NCI-H2196 (cell line): Measurements from ENCODE around the gene LY6G5C.

Source experiments
- DNase-seq: peaks from one replicate; lab custom pipeline; 2025; ENCODE audit not compliant: unreplicated experiment; lab: John Stamatoyannopoulos, UW

LY6G5C gene, protein sequence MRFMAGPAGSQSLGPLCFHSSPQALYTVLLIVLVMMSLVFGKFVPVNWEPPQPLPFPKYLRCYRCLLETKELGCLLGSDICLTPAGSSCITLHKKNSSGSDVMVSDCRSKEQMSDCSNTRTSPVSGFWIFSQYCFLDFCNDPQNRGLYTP

DNA sequence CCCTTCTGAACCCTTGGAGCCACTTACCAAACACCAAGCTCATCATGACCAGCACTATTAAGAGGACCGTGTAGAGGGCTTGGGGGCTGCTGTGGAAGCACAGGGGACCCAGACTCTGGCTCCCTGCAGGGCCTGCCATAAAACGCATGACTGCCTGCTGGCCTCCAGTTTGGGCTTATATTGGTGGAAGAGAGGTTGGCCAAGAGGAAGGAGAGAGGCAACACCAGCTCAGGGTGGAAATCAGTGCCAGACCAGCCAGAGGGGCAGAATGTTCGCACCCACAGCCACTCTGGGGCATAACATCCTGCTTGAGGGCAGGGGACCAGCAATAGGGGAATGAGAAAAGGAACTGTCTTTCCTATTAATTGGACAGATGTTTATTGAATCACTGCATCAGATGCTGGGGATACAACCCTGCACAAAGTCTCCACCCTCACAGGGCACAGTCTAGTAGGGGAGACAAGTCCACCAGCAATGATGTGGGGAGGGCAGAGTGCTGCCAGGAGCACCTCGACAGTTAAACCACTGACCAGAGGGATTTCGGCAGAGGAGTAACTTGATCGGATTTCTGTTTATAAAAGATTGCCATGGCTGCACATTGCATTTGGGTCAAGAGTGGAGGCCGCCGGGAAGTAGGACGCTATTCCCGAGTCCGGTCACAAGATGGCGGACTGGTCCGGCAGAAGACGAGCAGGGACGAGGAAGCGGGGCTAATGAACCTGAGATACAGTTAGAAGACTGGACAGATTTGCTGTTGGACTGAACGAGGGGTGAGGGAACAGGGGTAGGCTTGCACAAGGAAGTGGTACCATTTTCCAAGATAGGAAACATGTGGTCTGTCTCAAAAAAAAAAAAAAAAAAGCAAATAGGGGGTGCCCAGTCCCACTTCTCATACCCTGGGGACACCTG is at the start of gene LY6G5C:
Gene LY6G5C, minus strand, starts transcription at position 842 of the 909 bp plus-strand sequence. Its CDS starts 694 bp downstream, at position 148.
- DNase-seq: peak; percentile 87

DNA sequence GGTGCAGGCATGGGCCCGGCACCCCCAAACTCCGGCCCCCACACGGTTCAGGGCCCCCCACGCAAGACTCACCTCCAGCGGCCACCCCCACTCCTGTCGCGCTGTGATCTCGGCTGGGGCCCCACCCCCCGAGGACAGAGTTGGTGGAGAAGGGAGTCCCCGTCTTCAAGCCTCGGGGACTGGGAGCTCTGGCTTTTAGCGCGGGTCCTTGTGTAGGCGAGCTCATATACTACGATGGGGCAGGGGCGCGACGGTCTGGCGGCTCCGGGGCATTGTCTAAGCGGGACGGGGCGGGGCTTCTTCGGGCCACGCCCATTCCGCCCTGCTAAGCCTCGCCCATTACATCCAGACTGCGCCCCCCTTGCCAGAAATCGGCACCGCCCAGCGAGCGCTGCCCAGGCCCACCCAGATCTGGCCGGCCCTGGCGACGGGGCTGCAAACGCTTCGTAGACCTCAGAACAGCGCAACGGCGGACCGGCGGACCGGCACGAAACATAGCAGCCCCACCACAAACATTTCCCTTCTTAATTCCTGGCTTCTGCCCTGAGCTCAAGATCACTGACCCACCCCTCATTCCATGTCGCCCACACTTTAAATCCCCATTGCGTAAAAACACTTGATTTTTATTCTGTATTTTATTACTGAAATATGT is 49.2 kb upstream of the LY6G5C start:
- peak; percentile 76 for DNase-seq

DNA sequence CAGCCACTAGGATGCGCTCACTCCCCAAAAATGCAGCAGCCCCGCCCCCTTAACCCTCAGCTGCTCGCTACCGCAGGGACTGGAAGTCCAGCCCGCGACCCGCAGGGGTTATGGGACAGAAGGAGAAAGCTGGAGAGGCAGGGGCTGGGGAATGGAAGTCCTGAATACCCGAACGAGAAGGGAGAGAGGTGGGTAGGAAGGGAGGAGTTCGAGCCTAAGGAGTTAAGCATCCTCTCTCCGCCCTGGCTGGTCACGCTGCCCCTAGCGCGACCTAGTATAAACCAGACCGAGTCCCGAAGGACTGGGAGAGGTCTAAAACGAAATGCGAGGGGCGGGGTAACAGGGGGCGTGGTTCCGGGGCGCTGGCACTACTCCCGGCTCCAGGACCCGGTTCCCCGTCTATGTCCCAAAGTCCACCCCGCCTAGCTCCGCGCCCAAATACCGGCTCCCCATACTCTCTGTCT is 48.7 kb upstream of the LY6G5C start:
- DNase-seq: peak; percentile 84

DNA sequence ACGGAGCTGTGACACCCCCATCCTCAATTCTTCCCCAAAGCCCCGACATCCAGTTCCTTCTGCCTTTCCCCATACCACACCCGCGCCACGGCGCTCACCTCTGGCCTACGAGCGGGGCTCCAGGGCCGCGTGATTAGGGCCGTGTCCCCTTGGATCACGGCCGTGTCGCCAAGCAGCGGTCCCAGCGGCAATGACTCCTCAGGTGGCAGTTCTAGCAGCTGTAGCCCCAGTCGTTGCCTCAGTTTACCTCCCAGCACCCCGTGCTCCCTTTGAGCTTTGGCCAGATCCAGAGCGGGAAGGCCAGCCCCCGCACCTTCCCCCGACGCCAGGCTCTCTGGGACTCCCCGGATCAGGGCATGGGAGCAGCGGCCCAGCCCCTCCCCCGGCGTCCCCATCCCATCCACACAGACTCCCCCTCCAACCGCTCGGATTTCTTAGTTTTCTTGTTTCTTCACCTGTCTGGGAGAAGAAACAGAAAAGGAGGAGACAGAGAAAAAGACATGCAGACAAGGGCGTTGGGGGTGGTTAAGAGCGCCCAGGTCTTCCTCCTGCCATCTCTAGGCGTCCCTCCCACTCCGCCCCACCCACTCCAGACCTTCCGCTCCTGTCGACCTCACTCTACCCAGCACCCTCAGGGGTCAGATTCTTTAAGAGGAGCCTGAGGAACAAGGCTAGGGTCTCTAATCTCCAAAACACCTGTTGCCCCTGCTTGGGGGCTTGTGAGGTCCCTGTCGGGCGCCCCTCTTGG is 48.1 kb upstream of the LY6G5C start, which contains the start of gene DDAH2:
Gene DDAH2, minus strand, starts transcription at position 533 of the 748 bp plus-strand sequence. Its CDS starts 138 bp downstream, at position 395.
- DNase-seq: no peak

DNA sequence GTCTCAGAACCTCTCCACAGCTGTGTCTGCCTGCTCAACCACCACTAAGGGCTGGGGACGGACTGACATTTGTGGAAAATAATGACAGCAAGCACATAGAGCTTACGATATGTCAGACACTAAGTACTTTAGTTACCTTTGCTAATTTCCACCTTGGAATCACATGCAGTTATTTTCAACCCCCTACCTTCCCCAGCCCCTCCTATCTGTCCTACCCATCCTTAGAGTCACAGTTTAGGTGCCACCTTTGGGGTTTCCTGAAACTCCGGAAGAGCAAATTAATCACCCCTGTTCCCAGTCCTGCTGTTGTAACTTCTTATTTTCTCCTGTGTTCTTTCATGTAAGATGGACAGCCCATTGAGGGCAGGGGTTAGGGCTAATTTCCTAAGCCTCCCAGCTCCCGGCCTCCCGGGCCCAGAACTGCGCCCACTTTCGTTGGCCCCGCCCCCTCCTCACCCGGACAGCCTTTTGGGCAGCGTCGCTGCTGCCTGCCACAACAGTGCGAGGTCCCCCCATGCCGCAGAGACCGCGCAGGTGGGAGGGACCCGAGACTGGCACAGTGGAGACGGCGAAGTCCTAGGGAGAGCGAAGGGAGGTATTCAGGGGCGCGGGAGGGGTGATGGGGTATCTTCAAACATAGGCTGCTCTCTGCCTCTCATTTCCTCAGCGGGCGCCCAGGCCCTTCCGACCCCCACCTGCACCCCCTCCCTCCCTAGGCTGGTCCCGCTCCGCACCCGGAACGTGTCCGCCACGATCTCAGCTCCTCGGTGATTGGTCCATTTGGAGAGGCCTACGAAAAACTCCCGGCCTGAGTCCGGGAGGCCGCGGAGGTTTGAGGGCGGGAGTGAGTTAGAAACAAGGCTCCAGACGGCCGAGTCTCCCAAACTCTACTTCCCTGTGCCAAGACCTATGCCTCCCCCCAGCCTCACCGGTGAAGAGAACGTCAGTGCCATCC is 47.1 kb upstream of the LY6G5C start:
- DNase-seq: no peak

DNA sequence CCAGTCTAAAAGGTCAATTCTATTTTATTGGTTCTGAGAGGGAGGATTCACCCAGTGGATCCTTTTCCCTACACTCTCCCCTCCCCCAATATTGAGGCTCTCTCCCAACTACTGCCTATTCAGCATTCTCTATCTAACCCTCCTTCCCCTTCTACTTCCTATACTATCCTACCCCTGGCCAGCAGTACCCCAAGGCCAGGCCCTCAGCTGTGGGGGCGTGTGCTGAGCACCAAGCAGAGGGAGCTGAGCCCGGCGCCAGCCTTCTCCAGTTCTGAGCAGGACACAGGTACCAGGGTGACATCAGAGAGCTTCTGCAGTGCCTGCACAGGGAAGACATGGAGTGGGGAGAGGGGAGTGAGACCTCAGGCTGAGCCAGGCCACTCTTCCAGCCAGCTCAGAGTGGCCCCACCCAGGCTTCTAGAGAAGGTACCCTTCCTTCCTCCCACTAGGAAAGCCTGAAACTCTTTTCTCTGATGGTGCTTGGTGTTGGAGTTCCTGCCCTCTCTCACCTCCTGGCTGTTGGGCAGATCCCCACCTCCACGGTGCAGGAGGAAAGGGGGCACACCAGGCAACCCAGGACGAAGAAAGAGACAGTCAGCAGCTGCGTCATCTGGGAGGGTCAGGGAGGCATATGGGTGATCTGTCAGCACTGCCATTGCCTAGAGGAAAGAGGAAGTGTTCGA is 46.3 kb upstream of the LY6G5C start:
- DNase-seq: no peak

DNA sequence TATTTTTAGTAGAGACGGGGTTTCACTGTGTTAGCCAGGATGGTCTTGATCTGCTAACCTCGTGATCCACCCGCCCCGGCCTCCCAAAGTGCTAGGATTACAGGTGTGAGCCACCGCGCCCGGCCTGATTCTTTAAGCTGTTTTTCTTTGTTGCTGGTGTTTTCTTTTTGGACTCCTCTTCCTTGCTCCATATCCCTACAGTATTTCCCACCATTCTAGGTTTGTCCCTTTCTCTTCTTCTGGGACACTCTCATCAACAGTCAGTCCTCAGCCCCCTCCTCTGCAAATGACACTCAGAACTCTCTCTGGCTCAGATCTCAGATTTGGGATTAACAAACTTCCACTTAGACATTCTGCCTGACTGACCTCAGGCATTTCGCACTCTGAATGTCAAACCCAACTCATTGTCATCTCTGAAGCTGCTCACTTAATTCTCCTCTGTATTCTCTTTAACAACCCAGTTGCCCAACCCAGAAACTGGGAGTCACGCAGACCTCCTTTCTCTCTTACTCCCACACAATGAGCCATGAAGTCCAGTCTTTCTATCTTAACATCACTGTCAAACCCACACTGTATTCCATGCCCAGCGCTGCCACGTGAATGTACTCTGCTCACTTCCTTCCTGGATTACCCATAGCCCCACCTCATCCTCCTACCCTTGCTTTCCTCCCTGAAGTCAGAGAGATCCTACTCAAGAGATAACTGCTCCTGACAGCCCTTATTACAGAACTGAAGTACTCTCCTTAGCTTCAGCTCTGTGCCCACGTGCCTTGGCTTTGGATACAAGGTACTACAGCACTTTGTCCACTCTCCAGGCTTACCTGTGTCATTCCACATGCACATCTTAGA is 44.9 kb upstream of the LY6G5C start:
- DNase-seq: no peak

DNA sequence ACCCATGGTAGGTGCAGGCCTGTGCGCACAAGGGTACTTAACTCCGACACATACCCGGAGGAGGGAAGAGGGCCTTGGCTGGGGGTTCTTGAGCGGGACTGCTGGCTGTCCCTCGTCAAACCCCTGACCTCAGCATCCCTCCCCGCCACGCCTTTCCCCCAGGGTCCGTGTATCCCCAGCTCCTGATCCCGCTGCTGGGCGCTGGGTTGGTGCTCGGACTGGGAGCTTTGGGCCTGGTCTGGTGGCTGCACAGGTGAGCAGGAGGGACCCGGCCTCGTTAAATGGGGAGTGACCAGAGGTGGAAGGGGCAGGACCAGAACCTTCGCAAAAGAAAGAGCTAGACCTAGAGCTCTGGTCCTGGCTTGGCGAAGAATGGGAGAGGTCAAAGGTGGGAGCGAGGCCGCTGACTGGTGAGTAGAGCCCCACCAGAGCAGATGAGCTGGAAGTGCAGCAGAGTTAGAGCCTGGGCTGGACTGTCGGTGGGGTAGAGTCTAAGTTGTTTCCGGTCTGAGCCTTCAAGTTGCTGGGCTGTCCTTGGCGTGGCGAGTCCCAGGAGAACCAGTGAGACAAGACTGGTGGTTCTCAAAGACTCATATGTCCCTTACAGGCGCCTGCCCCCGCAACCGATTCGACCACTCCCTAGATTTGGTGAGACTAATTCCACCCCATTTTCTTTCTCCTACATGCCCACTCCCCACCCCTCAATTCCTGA is 43.3 kb upstream of the LY6G5C start:
- DNase-seq: no peak

DNA sequence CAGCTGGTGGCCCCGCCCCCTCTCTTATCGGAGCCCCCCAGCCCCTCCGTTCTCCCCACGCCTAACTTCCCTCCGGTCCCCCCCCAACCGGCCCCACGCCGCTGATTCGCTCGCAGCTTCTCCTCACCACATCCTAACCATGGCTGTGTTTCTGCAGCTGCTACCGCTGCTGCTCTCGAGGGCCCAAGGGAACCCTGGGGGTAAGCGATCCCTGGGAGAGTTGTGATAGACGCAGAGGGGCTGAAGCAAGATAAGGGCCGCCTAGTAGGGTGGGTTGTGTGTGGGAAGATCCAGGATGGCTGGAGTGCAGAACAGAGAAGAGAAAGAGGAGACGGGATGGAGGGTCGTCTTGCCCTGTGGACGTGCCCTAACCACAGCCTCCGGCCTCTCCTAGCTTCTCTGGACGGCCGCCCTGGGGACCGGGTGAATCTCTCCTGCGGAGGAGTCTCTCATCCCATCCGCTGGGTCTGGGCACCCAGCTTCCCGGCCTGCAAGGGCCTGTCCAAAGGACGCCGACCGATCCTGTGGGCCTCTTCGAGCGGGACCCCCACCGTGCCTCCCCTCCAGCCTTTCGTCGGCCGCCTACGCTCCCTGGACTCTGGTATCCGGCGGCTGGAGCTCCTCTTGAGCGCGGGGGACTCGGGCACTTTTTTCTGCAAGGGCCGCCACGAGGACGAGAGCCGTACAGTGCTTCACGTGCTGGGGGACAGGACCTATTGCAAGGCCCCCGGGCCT is 42.5 kb upstream of the LY6G5C start, which contains the start of gene MPIG6B:
Gene MPIG6B, plus strand, starts transcription at position 129 of the 735 bp plus-strand sequence. Its CDS starts 11 bp downstream, at position 140.
- DNase-seq: no peak

DNA sequence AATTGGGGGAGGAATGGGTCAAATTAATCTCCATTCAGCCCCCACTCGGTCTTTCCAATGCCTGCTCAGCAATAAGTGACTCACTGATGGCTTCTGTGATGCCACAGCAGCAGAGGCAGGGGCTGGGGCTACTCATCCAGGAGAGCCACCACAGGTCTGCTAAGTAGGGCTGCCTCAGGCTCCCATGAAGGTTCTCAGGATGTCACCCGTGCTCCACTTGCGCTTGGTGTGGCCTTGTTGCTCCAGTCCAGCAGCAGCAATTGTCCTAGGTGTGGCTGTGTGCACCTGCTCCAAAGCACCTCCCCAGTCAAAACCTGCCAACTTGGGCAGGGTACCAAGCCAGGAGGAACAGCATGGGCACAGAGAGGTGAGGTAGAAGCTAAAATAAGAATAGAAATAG is 41.3 kb upstream of the LY6G5C start:
- no peak for DNase-seq

DNA sequence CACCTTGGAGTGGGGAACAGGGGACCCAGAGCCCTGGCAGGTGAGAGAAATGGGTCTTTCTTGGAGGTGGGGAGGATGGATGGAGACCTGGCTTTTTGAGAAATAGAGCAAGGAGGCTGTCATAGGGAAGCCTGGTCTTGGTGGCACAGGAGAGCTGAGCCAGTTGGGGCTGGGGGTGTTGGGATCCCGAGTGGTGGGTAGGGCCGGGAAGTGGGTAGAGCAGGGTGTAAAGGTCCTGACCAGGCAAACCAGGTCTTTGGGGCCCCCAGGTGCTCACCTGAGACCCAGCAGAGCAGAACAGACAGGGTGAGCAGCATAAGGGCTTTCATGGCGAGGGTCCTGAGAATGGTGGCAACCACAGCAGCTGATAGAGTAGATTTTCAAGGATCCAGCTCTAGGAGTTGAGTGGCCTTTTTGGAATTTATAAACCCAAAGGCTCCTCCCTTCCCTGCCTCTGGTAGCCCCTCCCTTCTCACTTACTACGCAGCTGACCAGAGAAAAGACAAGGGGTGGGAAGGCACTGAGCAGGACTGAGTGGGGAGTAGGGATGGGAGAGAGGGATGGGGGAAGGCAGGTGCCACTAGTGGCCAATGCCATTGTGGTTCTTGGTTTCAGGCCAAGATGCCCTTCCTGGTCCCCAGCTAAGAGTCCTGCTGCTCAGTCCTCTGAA is 40.6 kb upstream of the LY6G5C start, which contains the start of gene LY6G6C:
Gene LY6G6C, minus strand, starts transcription at position 396 of the 670 bp plus-strand sequence. Its CDS starts 67 bp downstream, at position 329.
- DNase-seq: no peak

DNA sequence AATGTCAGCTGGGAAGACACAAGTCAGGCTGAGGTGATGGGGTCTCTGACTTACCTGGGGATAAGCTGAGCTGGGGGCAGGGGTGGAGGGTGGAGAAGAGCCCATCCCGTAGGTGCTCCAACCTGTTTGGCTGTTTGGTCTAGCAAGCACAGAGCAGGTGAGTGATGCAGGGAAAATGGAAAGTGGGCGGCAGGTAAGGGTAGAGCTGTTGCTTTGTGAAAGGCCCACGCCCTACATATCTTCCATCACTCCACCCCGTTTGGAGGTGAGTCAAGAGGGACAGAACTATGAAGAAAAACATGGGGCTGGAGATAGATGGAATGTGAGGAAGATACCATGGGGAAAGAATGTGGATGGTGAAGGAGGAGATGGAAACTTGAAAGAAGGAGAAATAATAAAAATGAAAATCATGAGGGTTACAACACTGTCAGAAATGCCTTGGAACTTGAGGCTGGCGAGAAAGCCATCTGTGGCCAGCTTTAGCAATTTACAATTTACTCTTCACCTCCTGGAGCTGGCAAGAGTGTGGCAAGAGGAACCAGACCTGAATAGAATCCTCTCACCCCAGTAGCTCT is 39.4 kb upstream of the LY6G5C start:
- no peak for DNase-seq

DNA sequence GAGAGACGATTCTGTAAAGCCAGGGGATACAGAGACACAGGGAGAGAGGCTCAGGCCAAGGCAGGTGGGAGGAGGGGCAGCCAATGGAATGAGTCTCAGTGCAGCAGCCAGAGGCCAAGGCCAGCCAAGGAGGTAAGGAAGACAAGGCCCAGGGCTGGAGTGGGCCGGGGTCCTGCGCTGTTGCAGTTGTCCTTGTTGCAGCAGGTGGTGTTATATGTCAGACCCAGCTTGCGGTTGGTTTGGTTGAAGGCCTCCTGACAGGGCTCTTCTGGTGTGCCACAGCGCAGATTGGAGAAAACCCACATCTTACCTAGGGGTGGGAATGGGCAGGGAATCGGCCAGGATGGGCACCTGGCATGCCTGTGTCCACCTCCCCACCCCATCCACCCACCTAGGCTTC is 38.1 kb upstream of the LY6G5C start:
- DNase-seq: no peak

DNA sequence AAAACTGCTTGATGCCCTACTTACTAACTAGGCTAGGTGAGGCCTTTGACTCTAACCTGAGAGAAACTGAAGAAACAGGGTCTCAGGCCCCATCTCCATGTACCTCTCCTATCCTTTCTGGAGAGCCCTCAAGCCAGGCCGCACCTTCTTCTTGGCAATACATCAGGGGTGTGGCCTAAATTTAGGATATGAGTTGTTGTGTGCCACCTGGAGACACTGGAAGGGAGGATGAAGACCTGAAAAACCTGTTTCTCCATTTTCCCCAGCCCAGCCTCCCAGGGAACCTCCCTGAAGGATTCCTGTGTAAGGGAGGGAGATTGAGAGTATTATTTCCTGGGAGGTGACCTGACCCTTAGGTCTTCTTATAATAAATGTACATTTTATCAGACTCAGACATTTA is 37.4 kb upstream of the LY6G5C start:
- DNase-seq: peak; percentile 71

DNA sequence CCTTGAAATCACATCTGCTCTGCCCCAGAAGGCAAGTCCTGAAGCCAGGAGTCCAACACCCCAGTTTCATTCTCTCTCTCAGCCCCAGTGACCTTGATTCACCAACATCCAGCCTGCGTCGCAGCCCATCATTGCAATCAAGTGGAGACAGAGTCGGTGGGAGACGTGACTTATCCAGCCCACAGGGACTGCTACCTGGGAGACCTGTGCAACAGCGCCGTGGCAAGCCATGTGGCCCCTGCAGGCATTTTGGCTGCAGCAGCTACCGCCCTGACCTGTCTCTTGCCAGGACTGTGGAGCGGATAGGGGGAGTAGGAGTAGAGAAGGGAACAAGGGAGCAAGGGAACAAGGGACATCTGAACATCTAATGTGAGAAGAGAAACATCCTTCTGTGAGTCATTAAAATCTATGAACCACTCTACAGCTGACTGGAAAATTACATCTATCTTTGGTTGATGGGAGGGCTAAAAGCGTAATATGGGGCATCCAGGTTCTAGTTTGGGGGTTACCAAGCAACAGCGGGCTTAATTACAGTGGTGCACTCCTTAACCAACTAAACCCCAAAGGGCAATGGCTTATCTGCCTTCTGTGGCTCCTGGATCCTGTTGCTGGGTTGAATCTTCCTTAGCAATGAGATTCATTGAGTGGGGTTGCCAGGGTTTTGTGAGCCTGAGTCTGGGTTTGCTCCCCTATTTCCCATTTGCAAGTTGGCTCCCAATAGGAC is 36.8 kb upstream of the LY6G5C start:
- no peak for DNase-seq
